GM23338 (cell line): ENCODE measurements around the gene PDIA2. TPM values are rescaled to one million over a fixed set of nuclear protein-coding genes. Genes with fewer than 3 reads are reported as not detected.

Experiments
- ATAC-seq: fragments of 200-7000 bp; cut with Tn5 transposase; 3 replicates; pipeline ENCODE4 v1.9.1; 2020
- DNase-seq: peaks from one replicate; pipeline ENCODE4 v3.0.0-alpha.2; 2015; ENCODE audit warnings: low spot score
- H2AFZ ChIP-seq: fragments of 200-600 bp; sonication (generic); 2 replicates; pipeline ENCODE4 v1.8.0; 2016; ENCODE audit warnings: antibody characterized with exemption, mild to moderate bottlenecking, moderate library complexity
- H3F3A ChIP-seq: fragments of 200-600 bp; sonication (generic); replicated peaks from 2 replicates; pipeline ENCODE4 v1.8.0; 2017; ENCODE audit warnings: antibody characterized with exemption, mixed run types, low read depth
- H3K27ac ChIP-seq: fragments of 200-600 bp; sonication (generic); 2 replicates; pipeline ENCODE4 v1.6.1; 2016; ENCODE audit warnings: low read depth
- H3K27me3 ChIP-seq: fragments of 200-600 bp; sonication (generic); 2 replicates; pipeline ENCODE4 v1.8.0; 2016; ENCODE audit warnings: mild to moderate bottlenecking, mixed run types, moderate library complexity; ENCODE audit not compliant: insufficient read depth
- H3K36me3 ChIP-seq: fragments of 200-600 bp; sonication (generic); 2 replicates; pipeline ENCODE4 v1.8.0; 2016; ENCODE audit warnings: mild to moderate bottlenecking; ENCODE audit not compliant: insufficient read depth
- H3K4me1 ChIP-seq: fragments of 200-600 bp; sonication (generic); 2 replicates; pipeline ENCODE4 v1.8.0; 2016; ENCODE audit warnings: mild to moderate bottlenecking, moderate library complexity; ENCODE audit not compliant: insufficient read depth
- H3K4me2 ChIP-seq: fragments of 200-600 bp; sonication (generic); 2 replicates; pipeline ENCODE4 v1.7.1; 2017; ENCODE audit warnings: mixed run types
- H3K4me3 ChIP-seq: fragments of 200-600 bp; sonication (generic); 2 replicates; pipeline ENCODE4 v1.6.1; 2016; ENCODE audit warnings: mixed run types
- H3K79me2 ChIP-seq: fragments of 200-600 bp; sonication (generic); replicated peaks from 2 replicates; pipeline ENCODE4 v1.8.0; 2017; ENCODE audit warnings: mild to moderate bottlenecking; ENCODE audit not compliant: insufficient read depth
- H3K9me2 ChIP-seq: fragments of 200-600 bp; sonication (generic); 2 replicates; pipeline ENCODE4 v1.8.0; 2017; ENCODE audit not compliant: insufficient read depth
- H4K20me1 ChIP-seq: fragments of 200-600 bp; sonication (generic); replicated peaks from 2 replicates; pipeline ENCODE4 v1.8.0; 2017; ENCODE audit warnings: mild to moderate bottlenecking; ENCODE audit not compliant: insufficient read depth
- H3K27ac Mint-ChIP-seq: 2 replicates; pipeline ENCODE4 v1.8.0; 2020; ENCODE audit warnings: inconsistent platforms, mild to moderate bottlenecking, moderate library complexity, mixed read lengths
- H3K27me3 Mint-ChIP-seq: 3 replicates; pipeline ENCODE4 v1.8.0; 2022; ENCODE audit warnings: low read depth, mild to moderate bottlenecking, moderate library complexity, mixed read lengths, inconsistent platforms; ENCODE audit not compliant: insufficient read depth, poor library complexity
- H3K36me3 Mint-ChIP-seq: 3 replicates; pipeline ENCODE4 v1.8.0; 2021; ENCODE audit warnings: low read depth, mild to moderate bottlenecking, inconsistent platforms, moderate library complexity, mixed read lengths
- H3K4me1 Mint-ChIP-seq: 3 replicates; pipeline ENCODE4 v1.8.0; 2020; ENCODE audit warnings: mild to moderate bottlenecking, inconsistent platforms, mixed read lengths
- H3K4me3 Mint-ChIP-seq: 3 replicates; pipeline ENCODE4 v1.8.0; 2021; ENCODE audit warnings: moderate library complexity, mild to moderate bottlenecking, inconsistent platforms, mixed read lengths
- H3K9me3 Mint-ChIP-seq: 3 replicates; pipeline ENCODE4 v1.8.0; 2020; ENCODE audit warnings: moderate library complexity, mild to moderate bottlenecking, inconsistent platforms, mixed read lengths
- CREB1 ChIP-seq: fragments of 250-450 bp; sonication (Bioruptor Pico); IDR thresholded peaks from 2 replicates; pipeline ENCODE4 v1.5.0; 2020; ENCODE audit warnings: low read depth, mild to moderate bottlenecking, moderate library complexity
- EZH2 ChIP-seq: fragments of 200-600 bp; sonication (generic); IDR thresholded peaks from one replicate; pipeline ENCODE4 v1.8.0; 2017; ENCODE audit warnings: antibody characterized with exemption, mild to moderate bottlenecking, low read depth; ENCODE audit not compliant: unreplicated experiment
- EZH2phosphoT487 ChIP-seq: fragments of 200-600 bp; sonication (generic); IDR thresholded peaks from one replicate; pipeline ENCODE4 v1.8.1; 2018; ENCODE audit warnings: antibody characterized with exemption; ENCODE audit not compliant: unreplicated experiment
- NANOG ChIP-seq: IDR thresholded peaks from 2 replicates; pipeline ENCODE4 v1.6.1; 2016; ENCODE audit warnings: antibody characterized with exemption, borderline replicate concordance
- POLR2AphosphoS5 ChIP-seq: IDR thresholded peaks from 2 replicates; pipeline ENCODE4 v1.6.1; 2016; ENCODE audit warnings: antibody characterized with exemption, low read depth
- STAT1 ChIP-seq: IDR thresholded peaks from one replicate; pipeline ENCODE4 v1.6.1; 2016; ENCODE audit warnings: antibody characterized with exemption; ENCODE audit not compliant: unreplicated experiment
- ZNF114 ChIP-seq: fragments of 250-450 bp; sonication (Bioruptor Pico); IDR thresholded peaks from 2 replicates; pipeline ENCODE4 v1.5.0; 2020; ENCODE audit warnings: mild to moderate bottlenecking, moderate library complexity
- ZNF331 ChIP-seq: fragments of 250-450 bp; sonication (Bioruptor Pico); IDR thresholded peaks from 2 replicates; pipeline ENCODE4 v1.5.0; 2020; ENCODE audit warnings: low read depth, mild to moderate bottlenecking, moderate library complexity
- polyA plus RNA-seq: library from polyadenylated mRNA; unstranded; fragments of >200 nt; fragmentation: Nextera tagmentation; extraction: Ambion mirVana; gene quantifications from 2 replicates; pipeline ENCODE4 v1.2.1, GENCODE V29; 2016
- total RNA-seq: library from RNA; depleted of rRNA; stranded (reverse); fragments of >200 nt; shearing (Covaris generic); gene quantifications from 2 replicates; pipeline ENCODE4 v1.2.3, GENCODE V29; 2014
- TF ChIP-seq, protein P1 (sequence below), 2 experiments: fragments of 200-600 bp in 1 of 2; sonication (generic) in 1 of 2; conservative IDR thresholded peaks; 2 replicates each; pipeline versions ENCODE4 v1.5.1 to v1.6.1; 2016 to 2017; ENCODE audit warnings: antibody characterized with exemption in 2 of 2, low read depth in 2 of 2, mild to moderate bottlenecking in 2 of 2, moderate library complexity in 1 of 2
- TF ChIP-seq, protein P2 (sequence below): fragments of 250-450 bp; sonication (Bioruptor Pico); IDR thresholded peaks from 2 replicates; pipeline ENCODE4 v1.5.0; 2020; ENCODE audit warnings: mild to moderate bottlenecking, moderate library complexity

The PDIA2 gene
- total and polyA plus RNA-seq, 2 experiments from 2014 or later = 0.39 to 0.87 TPM

DNA sequence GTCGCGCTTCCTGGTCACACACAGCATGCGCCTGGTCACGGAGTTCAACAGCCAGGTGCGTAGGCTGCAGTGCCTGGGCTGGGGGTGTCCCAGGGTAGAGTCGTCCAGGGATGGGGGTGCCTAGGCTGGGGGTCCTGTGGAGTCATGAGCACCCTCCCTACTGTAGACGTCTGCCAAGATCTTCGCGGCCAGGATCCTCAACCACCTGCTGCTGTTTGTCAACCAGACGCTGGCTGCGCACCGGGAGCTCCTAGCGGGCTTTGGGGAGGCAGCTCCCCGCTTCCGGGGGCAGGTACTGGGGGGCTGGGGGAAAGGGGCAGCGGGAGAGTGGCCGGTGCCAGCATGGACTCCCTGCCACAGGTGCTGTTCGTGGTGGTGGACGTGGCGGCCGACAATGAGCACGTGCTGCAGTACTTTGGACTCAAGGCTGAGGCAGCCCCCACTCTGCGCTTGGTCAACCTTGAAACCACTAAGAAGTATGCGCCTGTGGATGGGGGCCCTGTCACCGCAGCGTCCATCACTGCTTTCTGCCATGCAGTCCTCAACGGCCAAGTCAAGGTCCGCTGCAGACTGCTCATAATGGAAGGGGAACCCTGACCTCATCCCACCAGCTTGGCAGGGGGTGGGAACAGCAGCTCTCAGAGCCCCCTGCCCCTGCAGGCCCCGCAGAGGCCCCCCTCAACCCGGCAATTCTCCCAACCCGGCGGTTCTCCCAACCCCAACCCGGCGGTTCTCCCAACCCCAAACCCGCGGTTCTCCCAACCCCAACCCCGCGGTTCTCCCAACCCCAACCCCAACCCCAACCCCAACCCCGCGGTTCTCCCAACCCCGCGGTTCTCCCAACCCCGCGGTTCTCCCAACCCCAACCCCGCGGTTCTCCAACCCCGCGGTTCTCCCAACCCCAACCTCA, 2.4 kb downstream of the PDIA2 start:
- H3K4me2 ChIP-seq = no peak overlapping the region
- TF ChIP-seq NANOG = no peak
- TF ChIP-seq ZNF114 = no peak
- no peak for TF ChIP-seq CREB1 (CRISPR knock-in tag)
- TF ChIP-seq, protein P1, sequence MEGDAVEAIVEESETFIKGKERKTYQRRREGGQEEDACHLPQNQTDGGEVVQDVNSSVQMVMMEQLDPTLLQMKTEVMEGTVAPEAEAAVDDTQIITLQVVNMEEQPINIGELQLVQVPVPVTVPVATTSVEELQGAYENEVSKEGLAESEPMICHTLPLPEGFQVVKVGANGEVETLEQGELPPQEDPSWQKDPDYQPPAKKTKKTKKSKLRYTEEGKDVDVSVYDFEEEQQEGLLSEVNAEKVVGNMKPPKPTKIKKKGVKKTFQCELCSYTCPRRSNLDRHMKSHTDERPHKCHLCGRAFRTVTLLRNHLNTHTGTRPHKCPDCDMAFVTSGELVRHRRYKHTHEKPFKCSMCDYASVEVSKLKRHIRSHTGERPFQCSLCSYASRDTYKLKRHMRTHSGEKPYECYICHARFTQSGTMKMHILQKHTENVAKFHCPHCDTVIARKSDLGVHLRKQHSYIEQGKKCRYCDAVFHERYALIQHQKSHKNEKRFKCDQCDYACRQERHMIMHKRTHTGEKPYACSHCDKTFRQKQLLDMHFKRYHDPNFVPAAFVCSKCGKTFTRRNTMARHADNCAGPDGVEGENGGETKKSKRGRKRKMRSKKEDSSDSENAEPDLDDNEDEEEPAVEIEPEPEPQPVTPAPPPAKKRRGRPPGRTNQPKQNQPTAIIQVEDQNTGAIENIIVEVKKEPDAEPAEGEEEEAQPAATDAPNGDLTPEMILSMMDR (conservative IDR thresholded peaks at IDR 0.05; ENCODE audit: low read depth in 2 of 2) = no peak
- TF ChIP-seq EZH2 = no peak
- TF ChIP-seq STAT1 = no peak
- no peak for TF ChIP-seq ZNF331 (CRISPR knock-in tag)
- no peaks in the 10 kb centered on the region for H3F3A ChIP-seq
- no peaks in the 10 kb centered on the region for H3K36me3 ChIP-seq
- no peak for DNase-seq
- no peaks in the 10 kb centered on the region for H3K4me1 ChIP-seq
- no peaks in the 10 kb centered on the region for H3K9me3 Mint-ChIP-seq
- H3K4me3 Mint-ChIP-seq = no peak overlapping the region
- peaks cover 9% of the 10 kb centered on the region for H3K27me3 Mint-ChIP-seq
- H3K27ac ChIP-seq = no peak overlapping the region
- H3K27ac Mint-ChIP-seq = no peak overlapping the region
- peaks cover 12% of the 10 kb centered on the region for H3K27me3 ChIP-seq
- no peak overlapping the region for H2AFZ ChIP-seq
- no peaks in the 10 kb centered on the region for H4K20me1 ChIP-seq
- peaks cover 8% of the 10 kb centered on the region for H3K36me3 Mint-ChIP-seq
- no peak for ATAC-seq
- H3K9me2 ChIP-seq = no peaks in the 10 kb centered on the region
- H3K4me3 ChIP-seq = no peak overlapping the region
- H3K79me2 ChIP-seq = no peaks in the 10 kb centered on the region
- H3K4me1 Mint-ChIP-seq = no peaks in the 10 kb centered on the region

DNA sequence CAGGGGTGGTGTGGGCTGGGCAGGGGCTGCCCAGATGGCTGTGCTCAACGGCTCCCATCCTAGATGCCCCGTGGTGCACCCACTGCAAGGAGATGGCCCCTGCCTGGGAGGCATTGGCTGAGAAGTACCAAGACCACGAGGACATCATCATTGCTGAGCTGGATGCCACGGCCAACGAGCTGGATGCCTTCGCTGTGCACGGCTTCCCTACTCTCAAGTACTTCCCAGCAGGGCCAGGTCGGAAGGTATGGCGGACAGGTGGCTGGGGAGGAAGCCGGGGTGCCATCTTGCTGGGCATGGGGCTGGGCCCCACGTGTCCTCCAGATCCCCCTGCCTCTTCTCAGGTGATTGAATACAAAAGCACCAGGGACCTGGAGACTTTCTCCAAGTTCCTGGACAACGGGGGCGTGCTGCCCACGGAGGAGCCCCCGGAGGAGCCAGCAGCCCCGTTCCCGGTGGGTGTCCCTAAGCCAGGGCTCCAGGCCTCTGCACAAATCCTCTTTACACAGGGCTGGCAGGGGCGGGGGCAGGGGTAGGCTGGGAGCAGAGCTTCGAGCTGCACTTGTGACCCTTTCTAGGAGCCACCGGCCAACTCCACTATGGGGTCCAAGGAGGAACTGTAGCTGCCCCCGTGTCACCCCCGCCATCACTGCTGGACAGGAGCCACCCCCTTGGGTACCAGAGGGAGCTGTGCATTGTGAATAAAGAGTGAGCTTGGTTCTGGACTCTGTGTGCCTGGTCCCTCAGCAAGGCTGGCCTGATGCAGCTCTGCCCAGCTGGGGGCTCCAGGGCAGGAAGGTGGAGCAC, 3.7 kb downstream of the PDIA2 start:
- Histone ChIP-seq H3K9me2 (no peaks in the 10 kb centered on the region), H3K4me3 (no peak overlapping the region), H3K27ac (no peak overlapping the region), H3K4me1 (no peaks in the 10 kb centered on the region), H4K20me1 (no peaks in the 10 kb centered on the region), H2AFZ (no peak overlapping the region), H3K79me2 (no peaks in the 10 kb centered on the region), H3K27me3 (0 out of 2 replicates have a peak, but pooled peaks cover under 1% of the 10 kb centered on the region), H3K4me2 (no peak overlapping the region), H3F3A (no peaks in the 10 kb centered on the region), H3K36me3 (no peaks in the 10 kb centered on the region)
- ATAC-seq (no peak), DNase-seq (no peak)
- H3K27me3 Mint-ChIP-seq = peaks cover 3% of the 10 kb centered on the region
- H3K9me3 Mint-ChIP-seq = no peaks in the 10 kb centered on the region; the same call in 2 of the 3 replicates
- peaks cover 9% of the 10 kb centered on the region for H3K36me3 Mint-ChIP-seq
- H3K4me3 Mint-ChIP-seq = no peak overlapping the region
- H3K27ac Mint-ChIP-seq = no peak overlapping the region
- no peaks in the 10 kb centered on the region for H3K4me1 Mint-ChIP-seq
- no peak for TF ChIP-seq POLR2AphosphoS5
- no peak for TF ChIP-seq EZH2phosphoT487
- no peak for TF ChIP-seq ZNF114
- no peak for TF ChIP-seq ZNF331 (CRISPR knock-in tag)
- TF ChIP-seq, protein P2, sequence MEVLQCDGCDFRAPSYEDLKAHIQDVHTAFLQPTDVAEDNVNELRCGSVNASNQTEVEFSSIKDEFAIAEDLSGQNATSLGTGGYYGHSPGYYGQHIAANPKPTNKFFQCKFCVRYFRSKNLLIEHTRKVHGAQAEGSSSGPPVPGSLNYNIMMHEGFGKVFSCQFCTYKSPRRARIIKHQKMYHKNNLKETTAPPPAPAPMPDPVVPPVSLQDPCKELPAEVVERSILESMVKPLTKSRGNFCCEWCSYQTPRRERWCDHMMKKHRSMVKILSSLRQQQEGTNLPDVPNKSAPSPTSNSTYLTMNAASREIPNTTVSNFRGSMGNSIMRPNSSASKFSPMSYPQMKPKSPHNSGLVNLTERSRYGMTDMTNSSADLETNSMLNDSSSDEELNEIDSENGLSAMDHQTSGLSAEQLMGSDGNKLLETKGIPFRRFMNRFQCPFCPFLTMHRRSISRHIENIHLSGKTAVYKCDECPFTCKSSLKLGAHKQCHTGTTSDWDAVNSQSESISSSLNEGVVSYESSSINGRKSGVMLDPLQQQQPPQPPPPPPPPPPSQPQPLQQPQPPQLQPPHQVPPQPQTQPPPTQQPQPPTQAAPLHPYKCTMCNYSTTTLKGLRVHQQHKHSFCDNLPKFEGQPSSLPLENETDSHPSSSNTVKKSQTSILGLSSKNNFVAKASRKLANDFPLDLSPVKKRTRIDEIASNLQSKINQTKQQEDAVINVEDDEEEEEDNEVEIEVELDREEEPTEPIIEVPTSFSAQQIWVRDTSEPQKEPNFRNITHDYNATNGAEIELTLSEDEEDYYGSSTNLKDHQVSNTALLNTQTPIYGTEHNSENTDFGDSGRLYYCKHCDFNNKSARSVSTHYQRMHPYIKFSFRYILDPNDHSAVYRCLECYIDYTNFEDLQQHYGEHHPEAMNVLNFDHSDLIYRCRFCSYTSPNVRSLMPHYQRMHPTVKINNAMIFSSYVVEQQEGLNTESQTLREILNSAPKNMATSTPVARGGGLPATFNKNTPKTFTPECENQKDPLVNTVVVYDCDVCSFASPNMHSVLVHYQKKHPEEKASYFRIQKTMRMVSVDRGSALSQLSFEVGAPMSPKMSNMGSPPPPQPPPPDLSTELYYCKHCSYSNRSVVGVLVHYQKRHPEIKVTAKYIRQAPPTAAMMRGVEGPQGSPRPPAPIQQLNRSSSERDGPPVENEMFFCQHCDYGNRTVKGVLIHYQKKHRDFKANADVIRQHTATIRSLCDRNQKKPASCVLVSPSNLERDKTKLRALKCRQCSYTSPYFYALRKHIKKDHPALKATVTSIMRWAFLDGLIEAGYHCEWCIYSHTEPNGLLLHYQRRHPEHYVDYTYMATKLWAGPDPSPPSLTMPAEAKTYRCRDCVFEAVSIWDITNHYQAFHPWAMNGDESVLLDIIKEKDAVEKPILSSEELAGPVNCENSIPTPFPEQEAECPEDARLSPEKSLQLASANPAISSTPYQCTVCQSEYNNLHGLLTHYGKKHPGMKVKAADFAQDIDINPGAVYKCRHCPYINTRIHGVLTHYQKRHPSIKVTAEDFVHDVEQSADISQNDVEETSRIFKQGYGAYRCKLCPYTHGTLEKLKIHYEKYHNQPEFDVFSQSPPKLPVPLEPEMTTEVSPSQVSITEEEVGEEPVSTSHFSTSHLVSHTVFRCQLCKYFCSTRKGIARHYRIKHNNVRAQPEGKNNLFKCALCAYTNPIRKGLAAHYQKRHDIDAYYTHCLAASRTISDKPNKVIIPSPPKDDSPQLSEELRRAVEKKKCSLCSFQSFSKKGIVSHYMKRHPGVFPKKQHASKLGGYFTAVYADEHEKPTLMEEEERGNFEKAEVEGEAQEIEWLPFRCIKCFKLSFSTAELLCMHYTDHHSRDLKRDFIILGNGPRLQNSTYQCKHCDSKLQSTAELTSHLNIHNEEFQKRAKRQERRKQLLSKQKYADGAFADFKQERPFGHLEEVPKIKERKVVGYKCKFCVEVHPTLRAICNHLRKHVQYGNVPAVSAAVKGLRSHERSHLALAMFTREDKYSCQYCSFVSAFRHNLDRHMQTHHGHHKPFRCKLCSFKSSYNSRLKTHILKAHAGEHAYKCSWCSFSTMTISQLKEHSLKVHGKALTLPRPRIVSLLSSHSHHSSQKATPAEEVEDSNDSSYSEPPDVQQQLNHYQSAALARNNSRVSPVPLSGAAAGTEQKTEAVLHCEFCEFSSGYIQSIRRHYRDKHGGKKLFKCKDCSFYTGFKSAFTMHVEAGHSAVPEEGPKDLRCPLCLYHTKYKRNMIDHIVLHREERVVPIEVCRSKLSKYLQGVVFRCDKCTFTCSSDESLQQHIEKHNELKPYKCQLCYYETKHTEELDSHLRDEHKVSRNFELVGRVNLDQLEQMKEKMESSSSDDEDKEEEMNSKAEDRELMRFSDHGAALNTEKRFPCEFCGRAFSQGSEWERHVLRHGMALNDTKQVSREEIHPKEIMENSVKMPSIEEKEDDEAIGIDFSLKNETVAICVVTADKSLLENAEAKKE (CRISPR knock-in tag) = no peak
